ENCODE measurements around the gene RDH13.

- TF ChIP-seq CTCF (IDR thresholded peaks at IDR 0.05) (no peak), POLR2A (IDR thresholded peaks at IDR 0.05) (no peak), POLR2AphosphoS5 (IDR thresholded peaks at IDR 0.05) (no peak)
These were observed 23.2 kb upstream of the RDH13 start for GRCh38 chr19:55085923-55086715.
